Adipocyte (in vitro differentiated cells): Measurements from ENCODE around the gene CLEC3A.

Experiments
- DNase-seq: peaks from one replicate; pipeline ENCODE4 v3.0.0-alpha.2; 2015; ENCODE audit warnings: low read depth
- H3K27me3 ChIP-seq: replicated peaks from 2 replicates; pipeline ENCODE4 v1.7.0; 2013; ENCODE audit warnings: mild to moderate bottlenecking, low read length, moderate library complexity; ENCODE audit not compliant: control insufficient read depth, insufficient read depth
- H3K36me3 ChIP-seq: 2 replicates; pipeline ENCODE4 v1.7.0; 2013; ENCODE audit warnings: low read length, mild to moderate bottlenecking, moderate library complexity; ENCODE audit not compliant: control insufficient read depth, insufficient read depth, severe bottlenecking
- H3K4me1 ChIP-seq: 2 replicates; pipeline ENCODE4 v1.7.0; 2013; ENCODE audit warnings: mild to moderate bottlenecking, low read length, moderate library complexity; ENCODE audit not compliant: control insufficient read depth, insufficient read depth
- H3K4me3 ChIP-seq: 2 replicates; pipeline ENCODE4 v1.7.0; 2013; ENCODE audit warnings: mild to moderate bottlenecking, low read length, moderate library complexity
- H3K9ac ChIP-seq: 2 replicates; pipeline ENCODE4 v1.7.0; 2013; ENCODE audit warnings: mild to moderate bottlenecking, low read length, moderate library complexity
- H3K9me3 ChIP-seq: 2 replicates; pipeline ENCODE4 v1.7.0; 2013; ENCODE audit warnings: mild to moderate bottlenecking, low read length, moderate library complexity; ENCODE audit not compliant: control insufficient read depth

The CLEC3A gene

DNA sequence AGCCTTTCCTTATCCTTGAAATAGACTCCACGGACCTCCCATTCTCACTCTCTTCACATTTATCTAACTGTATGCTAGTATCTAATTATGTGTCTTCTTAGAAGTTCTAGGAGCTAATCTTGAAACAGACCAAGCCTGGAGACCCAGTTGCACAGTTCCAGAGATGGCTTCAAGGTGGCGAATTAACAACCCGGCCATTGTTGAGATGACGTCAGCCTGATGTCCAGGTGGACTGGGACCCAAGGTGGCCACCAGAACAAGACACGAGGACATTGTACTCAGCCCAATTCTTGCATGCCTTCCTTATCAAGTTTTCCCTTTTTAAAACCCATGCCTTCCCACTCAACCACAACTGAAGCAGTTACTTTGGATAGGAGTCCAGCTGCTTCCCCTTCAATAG, 47.6 kb downstream of the CLEC3A start:
- Histone ChIP-seq H3K9ac (no peak overlapping the region), H3K4me3 (no peak overlapping the region), H3K36me3 (no peaks in the 10 kb centered on the region), H3K27me3 (no peaks in the 10 kb centered on the region), H3K9me3 (no peaks in the 10 kb centered on the region), H3K4me1 (no peaks in the 10 kb centered on the region)
- DNase-seq = no peak

GRCh38 chr16:78072275-78072674, 49.9 kb downstream of the CLEC3A start:
- no peaks in the 10 kb centered on the region for H3K9me3 ChIP-seq
- H3K9ac ChIP-seq = no peak overlapping the region
- H3K4me1 ChIP-seq = no peaks in the 10 kb centered on the region
- no peak for DNase-seq
- H3K4me3 ChIP-seq = no peak overlapping the region
- no peaks in the 10 kb centered on the region for H3K36me3 ChIP-seq
- H3K27me3 ChIP-seq = peaks cover 4% of the 10 kb centered on the region

DNA sequence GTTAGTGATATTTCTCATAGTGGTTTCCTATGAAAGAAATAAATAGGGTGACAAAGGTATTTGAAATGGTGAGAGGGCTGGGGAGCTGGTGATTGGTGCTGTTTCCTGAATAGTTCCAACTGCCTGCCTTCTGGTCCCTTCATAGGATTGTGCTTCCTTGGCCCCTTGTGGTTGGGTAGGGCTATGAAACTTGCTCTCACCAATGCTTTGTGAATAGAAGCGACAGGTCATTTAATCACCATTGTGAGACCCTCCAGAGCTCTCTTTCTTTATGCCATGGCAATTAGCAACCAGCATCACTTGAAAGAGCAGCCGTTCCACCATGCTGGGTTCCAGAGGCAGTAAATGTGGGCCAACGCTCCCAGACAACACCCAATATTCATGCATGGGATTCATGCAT, 53.5 kb downstream of the CLEC3A start:
- Histone ChIP-seq H3K27me3 (peaks cover 4% of the 10 kb centered on the region), H3K9ac (no peak overlapping the region), H3K9me3 (no peaks in the 10 kb centered on the region), H3K4me1 (no peaks in the 10 kb centered on the region), H3K36me3 (no peaks in the 10 kb centered on the region), H3K4me3 (no peak overlapping the region)
- DNase-seq = no peak

DNA sequence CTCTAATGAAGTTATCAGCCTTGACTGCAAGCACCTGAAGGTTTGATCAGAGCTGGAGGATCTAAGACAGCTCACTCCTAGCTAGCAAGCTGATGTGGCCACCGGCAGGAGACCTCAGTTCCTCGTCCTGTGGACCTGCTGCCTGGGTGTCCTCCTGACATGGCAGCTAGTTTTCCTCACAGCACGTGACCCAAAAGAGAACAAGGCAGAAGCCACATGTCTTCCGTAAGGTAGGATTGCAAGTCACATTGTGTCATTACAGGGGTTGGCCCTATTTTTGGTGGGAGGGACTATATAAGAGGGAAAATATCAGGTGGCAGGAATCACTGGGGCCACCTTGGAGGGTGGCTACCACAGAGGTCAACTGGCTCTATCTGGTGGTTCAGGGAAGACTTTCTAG, 59.0 kb downstream of the CLEC3A start:
- no peak for DNase-seq
- no peak overlapping the region for H3K4me3 ChIP-seq

More for the DNA sequence above, 59.0 kb downstream of the CLEC3A start:
- Histone ChIP-seq H3K27me3 (peaks cover 9% of the 10 kb centered on the region), H3K9me3 (no peaks in the 10 kb centered on the region), H3K9ac (no peak overlapping the region), H3K36me3 (no peaks in the 10 kb centered on the region), H3K4me1 (no peaks in the 10 kb centered on the region)
